ENCODE measurements around the gene BCAP29.

GRCh38 chr7:107581387-107582013, 1.5 kb downstream of the BCAP29 start:
- TF ChIP-seq EZH2 (IDR thresholded peaks at IDR 0.05) (no peak), POLR2AphosphoS5 (IDR thresholded peaks at IDR 0.05; ENCODE audit: borderline replicate concordance, low read depth, low read length) (no peak)

Measured in SK-N-MC (cell line).